Glutamatergic neuron (in vitro differentiated cells): ENCODE data around the gene GRPEL2. TPM values are rescaled to one million over a fixed set of nuclear protein-coding genes. Genes with fewer than 3 reads are reported as not detected.

Experiments used
- DNase-seq: peaks from one replicate; pipeline ENCODE4 v3.0.0; 2022
- H3K27ac Mint-ChIP-seq: one replicate; pipeline ENCODE4 v1.8.0; 2020; ENCODE audit warnings: mild to moderate bottlenecking, mixed read lengths, inconsistent platforms; ENCODE audit not compliant: unreplicated experiment
- H3K27me3 Mint-ChIP-seq: one replicate; pipeline ENCODE4 v1.8.0; 2020; ENCODE audit warnings: mild to moderate bottlenecking, moderate library complexity, mixed read lengths, inconsistent platforms; ENCODE audit not compliant: unreplicated experiment
- H3K36me3 Mint-ChIP-seq: one replicate; pipeline ENCODE4 v1.8.0; 2020; ENCODE audit warnings: mild to moderate bottlenecking, mixed read lengths, inconsistent platforms; ENCODE audit not compliant: unreplicated experiment
- H3K4me1 Mint-ChIP-seq: one replicate; pipeline ENCODE4 v1.8.0; 2020; ENCODE audit warnings: mild to moderate bottlenecking, low read depth, mixed read lengths, inconsistent platforms; ENCODE audit not compliant: unreplicated experiment
- H3K4me3 Mint-ChIP-seq: one replicate; pipeline ENCODE4 v1.8.0; 2020; ENCODE audit warnings: mild to moderate bottlenecking, mixed read lengths, inconsistent platforms; ENCODE audit not compliant: unreplicated experiment
- H3K9me3 Mint-ChIP-seq: one replicate; pipeline ENCODE4 v1.8.0; 2020; ENCODE audit warnings: mild to moderate bottlenecking, moderate library complexity, mixed read lengths, inconsistent platforms; ENCODE audit not compliant: unreplicated experiment
- total RNA-seq: library from RNA; stranded (reverse); fragmentation: NEBNext Ultra II Directional; extraction: Animal tissue kit (Norgen Biotek cat#: 25700); gene quantifications from one replicate; pipeline ENCODE4 v1.2.1, GENCODE V29; 2021; ENCODE audit not compliant: unreplicated experiment
- TF ChIP-seq, protein P1 (sequence below): fragments of 200-600 bp; sonication (generic); IDR thresholded peaks from one replicate; pipeline ENCODE4 v1.5.0; 2021; ENCODE audit not compliant: partially characterized antibody, unreplicated experiment

The GRPEL2 gene
- total RNA-seq, 1 donor from 2014 or later: 34.7 TPM

DNA sequence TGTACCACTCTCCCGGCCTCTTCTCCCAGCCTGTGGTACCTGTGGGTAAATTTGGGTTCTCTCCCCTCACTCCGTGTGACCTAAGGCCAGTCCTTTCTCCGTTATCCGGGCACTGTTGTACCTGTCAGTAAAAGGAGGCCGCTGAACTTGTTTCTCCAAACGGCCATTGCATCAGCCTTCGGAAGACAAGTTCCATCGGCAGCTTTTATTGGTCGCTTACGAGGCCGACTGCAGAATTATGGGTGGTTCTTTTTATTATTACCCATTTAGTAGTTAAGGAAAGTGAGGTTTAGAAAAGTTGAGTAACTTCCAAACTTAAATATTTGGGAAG is 558 bp downstream of the GRPEL2 start:
- DNase-seq: no peak
- H3K9me3 Mint-ChIP-seq: peaks cover 11% of the 10 kb centered on the region
- no peaks in the 10 kb centered on the region for H3K36me3 Mint-ChIP-seq
- TF ChIP-seq, protein P1, sequence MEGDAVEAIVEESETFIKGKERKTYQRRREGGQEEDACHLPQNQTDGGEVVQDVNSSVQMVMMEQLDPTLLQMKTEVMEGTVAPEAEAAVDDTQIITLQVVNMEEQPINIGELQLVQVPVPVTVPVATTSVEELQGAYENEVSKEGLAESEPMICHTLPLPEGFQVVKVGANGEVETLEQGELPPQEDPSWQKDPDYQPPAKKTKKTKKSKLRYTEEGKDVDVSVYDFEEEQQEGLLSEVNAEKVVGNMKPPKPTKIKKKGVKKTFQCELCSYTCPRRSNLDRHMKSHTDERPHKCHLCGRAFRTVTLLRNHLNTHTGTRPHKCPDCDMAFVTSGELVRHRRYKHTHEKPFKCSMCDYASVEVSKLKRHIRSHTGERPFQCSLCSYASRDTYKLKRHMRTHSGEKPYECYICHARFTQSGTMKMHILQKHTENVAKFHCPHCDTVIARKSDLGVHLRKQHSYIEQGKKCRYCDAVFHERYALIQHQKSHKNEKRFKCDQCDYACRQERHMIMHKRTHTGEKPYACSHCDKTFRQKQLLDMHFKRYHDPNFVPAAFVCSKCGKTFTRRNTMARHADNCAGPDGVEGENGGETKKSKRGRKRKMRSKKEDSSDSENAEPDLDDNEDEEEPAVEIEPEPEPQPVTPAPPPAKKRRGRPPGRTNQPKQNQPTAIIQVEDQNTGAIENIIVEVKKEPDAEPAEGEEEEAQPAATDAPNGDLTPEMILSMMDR: no peak
- H3K4me1 Mint-ChIP-seq: peaks cover 14% of the 10 kb centered on the region
- H3K27ac Mint-ChIP-seq: peak overlapping the region; percentile 98
- peak overlapping the region; percentile 100 for H3K4me3 Mint-ChIP-seq
- H3K27me3 Mint-ChIP-seq: peaks cover 8% of the 10 kb centered on the region

DNA sequence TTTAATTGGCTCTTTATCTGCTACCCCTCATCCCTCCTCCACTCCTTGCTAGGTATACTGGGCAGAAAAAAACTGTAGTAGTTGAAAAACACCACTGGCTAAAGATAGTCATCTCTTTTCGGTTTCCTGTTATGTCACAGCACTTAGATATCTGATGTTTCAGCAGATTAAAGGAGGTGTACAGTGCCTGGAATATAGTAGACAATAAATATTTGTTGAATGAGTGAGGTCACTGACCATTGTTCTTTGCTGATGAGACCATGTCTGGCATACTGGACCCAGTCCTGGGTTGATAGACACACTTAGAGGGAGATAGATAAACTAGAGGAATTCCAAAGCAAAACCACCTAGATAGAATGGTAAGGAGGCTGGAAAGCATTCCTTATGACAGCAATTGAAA is 3.2 kb downstream of the GRPEL2 start:
- H3K27me3 Mint-ChIP-seq: peaks cover 8% of the 10 kb centered on the region
- H3K9me3 Mint-ChIP-seq: peaks cover 11% of the 10 kb centered on the region
- H3K36me3 Mint-ChIP-seq: no peaks in the 10 kb centered on the region
- TF ChIP-seq, protein P1: no peak
- H3K4me1 Mint-ChIP-seq: peaks cover 11% of the 10 kb centered on the region
- no peak overlapping the region for H3K27ac Mint-ChIP-seq
- H3K4me3 Mint-ChIP-seq: no peak overlapping the region
- no peak for DNase-seq

DNA sequence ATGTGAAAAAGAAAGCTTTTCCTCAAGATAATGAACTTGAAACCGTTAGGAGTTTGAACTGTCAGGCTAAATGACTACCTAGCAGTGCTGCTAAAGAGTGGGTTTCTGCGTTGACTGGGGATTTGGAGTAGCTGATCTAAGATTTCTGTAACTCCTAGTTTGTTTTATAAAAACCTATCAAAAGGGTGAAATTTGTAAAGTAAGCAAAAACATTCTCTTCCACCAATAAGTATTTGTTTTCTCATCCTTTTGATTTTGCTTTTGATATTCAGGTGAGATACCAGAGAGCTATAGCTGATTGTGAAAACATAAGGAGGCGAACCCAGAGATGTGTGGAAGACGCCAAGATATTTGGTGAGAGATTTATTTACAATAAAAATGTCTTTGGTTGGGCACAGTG is 4.1 kb downstream of the GRPEL2 start:
- H3K27ac Mint-ChIP-seq: no peak overlapping the region
- TF ChIP-seq, protein P1: no peak

DNA sequence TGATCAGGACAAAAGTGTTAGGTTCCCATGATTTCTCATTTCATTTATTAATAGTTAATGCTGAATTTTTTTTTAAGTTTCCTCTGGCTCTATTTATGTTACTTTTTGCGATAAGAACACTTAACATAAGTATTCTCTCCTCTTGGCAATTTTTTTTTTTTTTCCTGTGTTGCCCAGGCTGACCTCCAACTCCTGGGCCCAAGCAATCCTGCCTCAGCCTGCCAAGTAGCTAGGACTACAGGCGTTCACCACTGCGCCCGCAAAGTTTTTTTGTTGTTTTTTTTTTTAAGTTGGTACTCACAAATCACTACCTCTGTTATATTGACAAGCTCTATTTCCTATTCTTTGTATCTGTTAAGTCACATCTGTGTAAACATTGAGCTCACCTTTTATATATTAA is 6.9 kb downstream of the GRPEL2 start:
- H3K4me3 Mint-ChIP-seq: no peak overlapping the region
- TF ChIP-seq, protein P1: no peak

More for the DNA sequence above, 4.1 kb downstream of the GRPEL2 start:
- peaks cover 8% of the 10 kb centered on the region for H3K27me3 Mint-ChIP-seq
- no peaks in the 10 kb centered on the region for H3K36me3 Mint-ChIP-seq
- H3K9me3 Mint-ChIP-seq: peaks cover 11% of the 10 kb centered on the region
- no peak for DNase-seq
- no peak overlapping the region for H3K4me3 Mint-ChIP-seq
- H3K4me1 Mint-ChIP-seq: peaks cover 4% of the 10 kb centered on the region

DNA sequence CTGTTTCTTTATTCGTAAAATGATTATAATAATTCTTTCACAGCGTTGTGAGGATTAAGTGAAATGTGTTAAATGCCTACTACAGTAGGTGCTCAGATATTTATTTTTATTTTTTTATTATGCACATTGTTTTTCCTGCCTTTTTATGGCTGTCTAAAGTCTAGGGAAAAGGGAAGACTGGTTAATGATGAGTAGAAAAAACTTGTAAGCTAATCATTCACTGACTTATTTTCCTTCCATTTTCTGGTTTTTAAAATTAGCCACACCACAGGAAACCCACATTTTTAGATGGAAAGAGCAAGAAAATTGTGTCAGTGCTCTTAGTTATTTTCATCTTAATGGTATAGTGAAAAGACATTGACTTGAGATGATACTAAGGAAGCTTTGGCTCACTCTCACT is 8.6 kb downstream of the GRPEL2 start:
- H3K36me3 Mint-ChIP-seq: no peaks in the 10 kb centered on the region
- peaks cover 3% of the 10 kb centered on the region for H3K9me3 Mint-ChIP-seq
- no peaks in the 10 kb centered on the region for H3K27me3 Mint-ChIP-seq
- TF ChIP-seq, protein P1: no peak
- H3K4me3 Mint-ChIP-seq: no peak overlapping the region
- DNase-seq: no peak
- H3K4me1 Mint-ChIP-seq: peaks cover 6% of the 10 kb centered on the region
- no peak overlapping the region for H3K27ac Mint-ChIP-seq

More for the DNA sequence above, 6.9 kb downstream of the GRPEL2 start:
- peaks cover 1% of the 10 kb centered on the region for H3K9me3 Mint-ChIP-seq
- no peak overlapping the region for H3K27ac Mint-ChIP-seq
- peaks cover under 1% of the 10 kb centered on the region for H3K4me1 Mint-ChIP-seq
- no peak for DNase-seq
- H3K36me3 Mint-ChIP-seq: no peaks in the 10 kb centered on the region
- no peaks in the 10 kb centered on the region for H3K27me3 Mint-ChIP-seq
